ENCODE measurements around the gene HIGD2B. TPM values are rescaled to one million over a fixed set of nuclear protein-coding genes. Genes with fewer than 3 reads are reported as not detected.
"Not testable (repeated sequence)": the region's sequence is repeated elsewhere in the genome, so short reads cannot be mapped to it uniquely, and the experiment has no call there.

Gene HIGD2B
- total RNA-seq, 1 donor from 2014 or later = not detected

GRCh38 chr15:72676838-72677237 lies 9.1 kb downstream of the HIGD2B start:
- H3K4me3 Mint-ChIP-seq (ENCODE audit: unreplicated experiment) = no peak overlapping the region
- H3K27me3 Mint-ChIP-seq (ENCODE audit: low read depth) = peaks cover 39% of the 10 kb centered on the region
- TF ChIP-seq CTCF (IDR thresholded peaks at IDR 0.05) = no peak
- no peak overlapping the region for H3K27ac Mint-ChIP-seq (ENCODE audit: unreplicated experiment)
- no peaks in the 10 kb centered on the region for H3K36me3 Mint-ChIP-seq (ENCODE audit: low read depth)
- DNase-seq (ENCODE audit: low spot score) = no peak
- H3K4me1 Mint-ChIP-seq (ENCODE audit: low read depth) = no peaks in the 10 kb centered on the region
- no peaks in the 10 kb centered on the region for H3K9me3 Mint-ChIP-seq (ENCODE audit: low read depth)

DNA sequence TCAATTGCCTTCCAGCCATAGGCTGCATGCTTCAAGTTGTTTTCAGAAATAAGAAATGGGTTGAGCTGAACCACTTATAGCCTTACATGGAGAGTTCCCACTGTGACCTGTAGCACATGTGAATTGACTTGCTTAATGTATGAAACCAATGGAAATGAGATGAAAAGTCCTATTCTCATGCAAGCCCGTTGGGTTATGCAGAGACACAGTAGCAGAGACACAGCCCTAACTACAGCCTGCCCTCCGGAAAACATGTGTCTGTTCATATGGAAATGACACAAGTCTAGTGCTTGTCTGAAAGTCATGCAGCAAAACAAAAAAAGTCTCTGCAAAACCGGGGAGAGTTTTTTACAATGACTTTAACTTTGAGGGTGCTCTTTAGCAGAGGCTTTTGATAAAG lies 14.5 kb downstream of the HIGD2B start:
- Mint-ChIP-seq H3K36me3 (ENCODE audit: low read depth) (no peaks in the 10 kb centered on the region), H3K9me3 (ENCODE audit: low read depth) (no peaks in the 10 kb centered on the region), H3K27ac (ENCODE audit: unreplicated experiment) (no peak overlapping the region), H3K27me3 (ENCODE audit: low read depth) (peaks cover 3% of the 10 kb centered on the region), H3K4me1 (ENCODE audit: low read depth) (peaks cover 12% of the 10 kb centered on the region), H3K4me3 (ENCODE audit: unreplicated experiment) (no peak overlapping the region)
- no peak for TF ChIP-seq CTCF (IDR thresholded peaks at IDR 0.05)
- no peak for DNase-seq (ENCODE audit: low spot score)

GRCh38 chr15:72670656-72671352 lies 15.2 kb downstream of the HIGD2B start:
- peak; percentile 80 for TF ChIP-seq CTCF (IDR thresholded peaks at IDR 0.05)
- not testable (repeated sequence) for H3K36me3 Mint-ChIP-seq (ENCODE audit: low read depth); H3K9me3 Mint-ChIP-seq (ENCODE audit: low read depth); H3K27me3 Mint-ChIP-seq (ENCODE audit: low read depth)
- peak overlapping the region; percentile 45 for H3K27ac Mint-ChIP-seq (ENCODE audit: unreplicated experiment)
- peak overlapping the region; percentile 72 for H3K4me3 Mint-ChIP-seq (ENCODE audit: unreplicated experiment)
- H3K4me1 Mint-ChIP-seq (ENCODE audit: low read depth) = peaks cover 12% of the 10 kb centered on the region
- peak; percentile 85 for DNase-seq (ENCODE audit: low spot score)

- DNase-seq (ENCODE audit: low spot score); H3K27me3 Mint-ChIP-seq (ENCODE audit: low read depth); H3K4me3 Mint-ChIP-seq (ENCODE audit: unreplicated experiment); H3K9me3 Mint-ChIP-seq (ENCODE audit: low read depth); H3K27ac Mint-ChIP-seq (ENCODE audit: unreplicated experiment); H3K36me3 Mint-ChIP-seq (ENCODE audit: low read depth): not testable (repeated sequence)
- peaks cover 12% of the 10 kb centered on the region for H3K4me1 Mint-ChIP-seq (ENCODE audit: low read depth)
These were observed 16.2 kb downstream of the HIGD2B start for GRCh38 chr15:72669803-72670202.

- H3K4me3 Mint-ChIP-seq (ENCODE audit: unreplicated experiment); H3K27ac Mint-ChIP-seq (ENCODE audit: unreplicated experiment); H3K27me3 Mint-ChIP-seq (ENCODE audit: low read depth); DNase-seq (ENCODE audit: low spot score); H3K9me3 Mint-ChIP-seq (ENCODE audit: low read depth); H3K4me1 Mint-ChIP-seq (ENCODE audit: low read depth); H3K36me3 Mint-ChIP-seq (ENCODE audit: low read depth): not testable (repeated sequence)
These were observed 20.3 kb downstream of the HIGD2B start for GRCh38 chr15:72665706-72666105.

- H3K27ac Mint-ChIP-seq (ENCODE audit: unreplicated experiment); H3K4me3 Mint-ChIP-seq (ENCODE audit: unreplicated experiment); DNase-seq (ENCODE audit: low spot score); H3K27me3 Mint-ChIP-seq (ENCODE audit: low read depth); H3K4me1 Mint-ChIP-seq (ENCODE audit: low read depth); H3K36me3 Mint-ChIP-seq (ENCODE audit: low read depth); H3K9me3 Mint-ChIP-seq (ENCODE audit: low read depth): not testable (repeated sequence)
These were observed 22.1 kb downstream of the HIGD2B start for GRCh38 chr15:72663931-72664330.

DNA sequence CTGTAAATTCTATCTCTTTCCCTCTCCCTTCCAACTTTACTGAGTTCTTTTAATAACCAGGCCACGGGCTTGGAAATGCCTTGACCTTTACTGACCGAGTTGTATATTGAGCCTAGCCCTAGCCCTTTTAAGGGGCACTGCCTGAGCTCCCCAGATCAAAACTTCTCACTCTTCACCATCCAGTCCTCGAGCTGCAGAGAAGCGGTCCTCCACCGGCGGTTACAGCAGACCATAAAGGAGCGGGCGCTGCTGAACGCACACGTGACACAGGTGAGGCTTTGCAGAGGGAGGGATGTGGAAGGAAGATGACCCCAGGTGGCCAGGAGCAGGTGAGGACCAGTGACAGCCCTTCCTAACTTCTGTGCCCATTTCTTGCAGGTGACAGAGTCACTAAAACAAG lies 24.9 kb downstream of the HIGD2B start:
- H3K27ac Mint-ChIP-seq (ENCODE audit: unreplicated experiment); H3K4me3 Mint-ChIP-seq (ENCODE audit: unreplicated experiment); H3K4me1 Mint-ChIP-seq (ENCODE audit: low read depth); H3K36me3 Mint-ChIP-seq (ENCODE audit: low read depth); DNase-seq (ENCODE audit: low spot score); H3K9me3 Mint-ChIP-seq (ENCODE audit: low read depth); H3K27me3 Mint-ChIP-seq (ENCODE audit: low read depth): not testable (repeated sequence)

DNA sequence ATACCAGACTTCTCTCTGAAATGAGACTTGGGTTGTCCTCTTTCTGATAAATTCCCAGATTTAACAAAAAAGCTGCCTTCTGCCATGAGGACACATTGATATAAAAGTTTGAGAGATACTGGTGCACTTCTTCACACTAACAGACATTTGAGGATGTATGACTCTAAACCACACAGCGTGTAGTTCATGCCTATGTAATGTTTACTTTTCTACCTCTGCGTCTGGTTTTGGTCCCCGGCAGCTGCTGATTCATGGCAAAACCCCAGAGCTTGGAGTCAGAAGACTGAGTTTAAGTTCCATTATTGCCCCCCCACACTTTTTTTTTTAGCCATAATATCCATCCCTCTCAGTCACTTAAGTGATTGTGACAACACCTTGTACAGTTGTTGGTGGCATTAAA lies 30.0 kb downstream of the HIGD2B start:
- not testable (repeated sequence) for H3K27ac Mint-ChIP-seq (ENCODE audit: unreplicated experiment); H3K4me1 Mint-ChIP-seq (ENCODE audit: low read depth); H3K9me3 Mint-ChIP-seq (ENCODE audit: low read depth); H3K27me3 Mint-ChIP-seq (ENCODE audit: low read depth); H3K36me3 Mint-ChIP-seq (ENCODE audit: low read depth); DNase-seq (ENCODE audit: low spot score); H3K4me3 Mint-ChIP-seq (ENCODE audit: unreplicated experiment)

DNA sequence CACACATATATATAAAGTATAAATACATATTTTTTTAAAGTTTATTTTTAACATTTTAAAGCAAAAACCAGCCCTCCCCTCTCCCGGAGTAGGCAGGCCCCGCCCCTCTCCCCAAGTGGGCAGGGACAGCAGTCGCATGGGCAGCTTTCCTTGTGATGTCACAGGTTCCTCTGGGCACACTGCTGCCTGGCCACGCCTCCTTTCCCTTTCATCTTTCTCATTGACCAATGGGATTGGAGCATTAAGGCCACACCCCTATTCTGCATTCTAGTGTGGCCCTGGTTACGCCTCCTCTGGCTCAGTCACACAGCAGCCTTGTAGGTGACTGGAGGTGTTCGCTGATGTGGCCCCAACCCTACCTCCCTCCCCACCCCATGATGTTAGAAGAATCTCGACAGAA lies 31.6 kb downstream of the HIGD2B start, which contains the start of gene GOLGA6B:
TSS of gene GOLGA6B (plus strand) at position 301 of the 400 bp plus-strand sequence. CDS start at position 342, 41 bp downstream.
- H3K27ac Mint-ChIP-seq (ENCODE audit: unreplicated experiment); H3K36me3 Mint-ChIP-seq (ENCODE audit: low read depth); DNase-seq (ENCODE audit: low spot score); H3K4me3 Mint-ChIP-seq (ENCODE audit: unreplicated experiment); H3K9me3 Mint-ChIP-seq (ENCODE audit: low read depth); H3K27me3 Mint-ChIP-seq (ENCODE audit: low read depth); H3K4me1 Mint-ChIP-seq (ENCODE audit: low read depth): not testable (repeated sequence)

DNA sequence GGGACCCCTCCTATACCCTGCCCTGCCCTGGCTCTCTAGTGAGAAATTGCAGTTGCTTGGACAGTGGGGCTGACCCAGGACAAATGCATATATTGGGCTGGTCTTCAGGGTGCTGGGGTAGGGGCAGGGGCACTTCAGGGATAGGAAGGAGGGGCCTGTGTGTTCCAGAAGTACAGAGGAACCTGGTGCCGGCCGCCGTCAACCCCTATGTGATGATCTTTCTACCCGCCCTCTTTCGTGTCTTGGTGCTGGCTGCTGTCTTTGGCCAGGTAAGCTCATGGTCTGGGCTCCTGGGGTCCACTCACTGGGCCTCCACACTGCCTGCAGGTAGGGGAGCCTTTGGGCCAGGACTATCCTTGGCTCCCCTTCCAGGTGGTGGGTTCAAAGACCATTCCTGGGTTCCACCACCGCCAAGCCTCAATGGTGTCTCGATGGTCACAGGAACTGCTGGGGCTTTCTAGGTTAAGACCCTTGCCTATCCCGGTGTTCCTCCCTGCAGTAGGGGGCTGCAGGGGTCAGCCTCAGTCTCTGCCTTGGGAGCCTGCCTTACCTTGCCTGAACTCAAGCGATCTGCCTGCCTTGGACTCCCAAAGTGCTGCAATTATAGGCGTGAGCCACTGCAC lies 37.2 kb downstream of the HIGD2B start:
- not testable (repeated sequence) for H3K9me3 Mint-ChIP-seq (ENCODE audit: low read depth); H3K4me3 Mint-ChIP-seq (ENCODE audit: unreplicated experiment); H3K4me1 Mint-ChIP-seq (ENCODE audit: low read depth); H3K36me3 Mint-ChIP-seq (ENCODE audit: low read depth); DNase-seq (ENCODE audit: low spot score); H3K27ac Mint-ChIP-seq (ENCODE audit: unreplicated experiment); H3K27me3 Mint-ChIP-seq (ENCODE audit: low read depth)

Measured in chondrocyte (in vitro differentiated cells).